GM18507 (cell line): ENCODE results near the gene DNAAF3.
"Not testable (repeated sequence)": the region's sequence is repeated elsewhere in the genome, so short reads cannot be mapped to it uniquely, and the experiment has no call there.

Experiments used
- DNase-seq: peaks from one replicate; pipeline ENCODE4 v3.0.0; 2011; ENCODE audit warnings: low read depth; ENCODE audit not compliant: insufficient read length; ENCODE audit errors: extremely low spot score
- FAIRE-seq: peaks from 2 replicates; lab custom pipeline; 2011; peaks lifted over from hg19 to GRCh38; lab: Jason Lieb, UNC

The DNAAF3 gene

GRCh38 chr19:55157064-55157908 lies 9.1 kb downstream of the DNAAF3 start, which contains the start of gene TNNI3:
TSS of gene TNNI3 (minus strand) at chr19:55157732. CDS start at chr19:55157589, 143 bp downstream.
- DNase-seq, result no peak
- no peak for FAIRE-seq

GRCh38 chr19:55156202-55157063 lies 10.0 kb downstream of the DNAAF3 start:
- FAIRE-seq (no peak), DNase-seq (no peak)

DNA sequence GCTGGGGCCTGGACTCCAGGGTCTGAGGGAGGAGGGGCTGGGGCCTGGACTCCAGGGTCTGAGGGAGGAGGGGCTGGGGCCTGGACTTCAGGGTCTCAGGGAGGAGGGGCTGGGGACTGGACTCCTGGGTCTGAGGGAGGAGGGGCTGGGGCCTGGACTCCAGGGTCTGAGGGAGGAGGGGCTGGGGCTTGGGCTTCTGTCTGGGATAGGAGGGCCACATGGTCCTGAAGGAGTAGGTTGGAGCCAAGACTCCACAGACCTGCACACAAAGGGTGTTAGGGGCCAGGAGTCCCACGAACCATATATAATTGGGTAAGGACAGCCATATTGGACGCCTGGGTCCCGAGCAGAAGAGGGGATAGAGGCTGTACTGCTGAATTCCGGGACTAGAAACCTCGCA lies 10.6 kb downstream of the DNAAF3 start:
- not testable (repeated sequence) for FAIRE-seq

DNA sequence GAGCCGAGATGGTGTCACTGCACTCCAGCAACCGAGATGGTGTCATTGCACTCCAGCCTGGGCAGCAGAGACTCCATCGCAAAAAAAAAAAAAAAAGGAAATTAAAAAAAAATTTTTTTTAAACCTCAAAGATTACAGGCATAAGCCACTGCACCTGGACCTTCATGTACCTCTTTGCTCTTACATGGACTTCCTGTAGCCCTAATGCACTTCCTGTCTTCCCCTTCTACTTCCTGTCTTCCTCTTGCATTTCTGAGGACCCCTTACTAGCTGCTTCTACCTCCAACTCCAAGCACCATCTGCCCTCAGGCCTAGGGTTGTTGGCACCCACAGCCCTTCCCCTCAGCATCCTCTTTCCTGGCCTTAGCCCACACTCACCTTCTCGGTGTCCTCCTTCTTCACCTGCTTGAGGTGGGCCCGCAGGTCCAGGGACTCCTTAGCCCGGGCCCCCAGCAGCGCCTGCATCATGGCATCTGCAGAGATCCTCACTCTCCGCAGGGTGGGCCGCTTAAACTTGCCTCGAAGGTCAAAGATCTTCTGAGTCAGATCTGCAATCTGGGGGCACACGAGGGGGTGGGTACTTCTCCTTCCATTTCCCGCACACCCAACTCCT lies 12.7 kb downstream of the DNAAF3 start:
- no peak for FAIRE-seq

More for the DNA sequence above, 10.6 kb downstream of the DNAAF3 start:
- not testable (repeated sequence) for DNase-seq

DNA sequence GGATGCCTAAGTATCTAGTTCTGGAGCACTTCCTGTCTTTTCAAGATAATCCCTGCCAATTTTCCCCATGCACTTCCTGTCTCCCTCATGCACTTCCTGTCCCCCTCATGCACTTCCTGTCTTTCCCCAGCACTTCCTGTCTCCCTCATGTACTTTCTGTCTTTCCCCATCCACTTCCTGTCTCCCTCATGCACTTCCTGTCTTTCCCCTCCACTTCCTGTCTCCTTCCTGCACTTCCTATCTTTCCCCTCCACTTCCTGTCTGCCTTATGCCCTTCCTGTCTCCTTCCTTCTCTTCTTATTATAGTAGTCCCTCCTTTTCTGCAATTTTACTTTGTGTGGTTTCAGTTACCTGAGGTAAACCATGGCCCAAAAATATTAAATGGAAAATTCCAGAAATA lies 14.4 kb downstream of the DNAAF3 start:
- no peak for FAIRE-seq
- no peak for DNase-seq

More for the DNA sequence above, 12.7 kb downstream of the DNAAF3 start:
- DNase-seq, result no peak

DNA sequence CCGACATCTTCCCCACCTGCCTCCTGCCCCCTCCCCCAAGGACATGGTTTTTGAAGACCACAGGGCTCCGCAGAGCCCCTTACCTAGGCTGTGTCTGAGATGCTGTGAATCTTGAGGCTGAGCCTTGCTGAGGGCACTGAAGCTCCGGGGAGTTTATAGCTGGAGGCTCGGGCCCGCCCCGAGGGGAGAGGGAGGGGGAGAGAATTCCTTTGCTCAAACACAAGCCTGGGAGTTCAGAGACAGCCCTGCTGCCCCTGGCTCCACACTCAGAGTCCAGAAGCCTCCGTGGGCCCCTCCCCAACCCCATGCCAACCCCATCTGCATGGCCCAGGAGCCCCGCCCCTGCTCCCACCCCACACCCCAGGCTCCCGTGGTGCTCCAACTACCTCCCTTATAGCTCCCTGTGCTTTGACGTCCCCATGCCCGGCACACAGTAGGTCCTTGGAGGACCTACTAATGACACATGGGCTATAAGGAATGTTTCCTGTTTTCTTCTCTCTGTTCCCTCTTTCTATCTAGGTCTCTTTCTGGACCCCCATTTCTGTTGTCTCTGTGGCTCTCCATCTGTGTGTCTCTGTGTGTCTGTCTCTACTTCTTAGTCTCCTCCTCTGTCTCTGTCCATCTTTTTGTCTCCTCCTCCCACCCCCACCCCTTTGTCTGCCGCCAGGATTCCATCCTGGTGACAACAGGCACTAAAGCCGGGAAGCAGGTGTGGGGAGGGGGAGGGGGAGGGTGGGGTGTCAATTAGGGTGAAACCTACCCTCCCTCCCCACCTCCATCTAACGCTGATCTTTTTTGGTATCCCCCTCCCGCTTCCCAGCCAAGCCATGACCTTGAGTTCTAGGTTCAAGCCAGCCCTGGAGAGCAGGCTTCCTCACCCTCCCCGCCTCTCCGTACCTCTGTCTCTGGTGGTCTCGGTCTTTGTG lies 17.1 kb downstream of the DNAAF3 start, which contains the start of gene TNNT1:
Gene TNNT1 (minus strand): TSS at position 129 of the 926 bp plus-strand sequence. CDS start 2,049 bp downstream, outside the sequence.
- DNase-seq (no peak), FAIRE-seq (no peak)

GRCh38 chr19:55147545-55148251 lies 18.7 kb downstream of the DNAAF3 start:
- no peak for DNase-seq
- no peak for FAIRE-seq

DNA sequence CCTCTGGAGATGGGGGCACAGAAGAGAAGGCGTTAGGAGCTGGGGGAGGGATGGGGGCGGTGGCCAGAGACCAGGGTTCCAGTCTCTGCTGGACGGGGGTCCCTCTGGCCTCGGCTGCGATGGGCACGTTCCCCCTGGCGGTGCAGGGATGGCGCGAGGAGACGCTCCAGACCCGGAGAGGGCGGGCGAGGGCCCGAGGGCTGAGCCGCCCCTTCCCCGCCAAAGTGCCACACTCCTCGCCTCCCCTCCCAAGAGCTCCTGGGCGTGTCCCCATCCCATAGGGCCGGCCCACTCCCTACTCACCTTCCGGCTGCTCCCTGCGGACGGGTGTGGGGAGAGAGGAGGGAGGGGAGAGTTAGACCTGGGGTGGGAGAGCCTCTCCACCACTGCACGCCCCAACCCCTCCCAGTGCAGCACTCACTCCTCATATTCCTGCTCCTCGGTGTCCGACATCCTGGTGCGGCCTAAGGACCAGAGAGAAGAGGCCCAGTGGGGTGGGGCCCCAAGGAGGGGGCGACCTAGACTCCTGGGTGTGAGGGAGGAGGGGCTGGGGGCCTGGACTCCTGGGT lies 19.6 kb downstream of the DNAAF3 start:
- no peak for FAIRE-seq
- DNase-seq, result no peak

DNA sequence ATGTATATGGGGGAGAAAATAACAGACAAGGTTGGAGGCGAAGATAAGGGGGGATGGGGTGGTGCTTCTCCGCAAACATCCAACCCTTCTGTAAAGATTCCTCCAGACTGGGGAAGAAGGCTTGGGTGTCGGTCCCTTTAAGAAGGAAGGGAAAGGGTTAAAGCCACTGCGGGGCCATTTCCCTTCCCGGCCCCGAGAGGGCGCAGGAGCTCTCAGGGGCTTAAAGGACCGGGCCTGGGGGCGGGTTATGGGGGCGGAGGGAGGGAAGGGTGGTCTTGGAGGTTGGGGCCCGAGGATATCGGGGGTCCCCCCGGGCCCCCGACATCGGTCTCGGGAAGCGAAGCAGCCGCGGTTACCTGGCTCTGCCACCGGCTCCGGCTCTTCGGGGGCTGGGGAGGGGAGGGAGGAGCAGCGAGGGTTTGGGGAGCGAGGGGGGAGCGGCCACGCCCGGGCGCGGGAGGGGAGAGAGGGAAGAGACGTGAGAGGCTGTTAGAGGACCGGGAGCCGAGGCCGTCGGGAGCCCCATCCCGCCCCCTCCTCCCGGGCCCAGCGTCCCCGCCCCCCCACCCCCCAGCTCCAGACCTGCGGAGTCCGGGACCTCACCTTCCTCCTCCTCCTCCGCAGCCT lies 20.2 kb downstream of the DNAAF3 start:
- FAIRE-seq, result no peak

GRCh38 chr19:55145232-55145631 lies 21.2 kb downstream of the DNAAF3 start:
- FAIRE-seq (no peak), DNase-seq (no peak)

More for the DNA sequence above, 20.2 kb downstream of the DNAAF3 start:
- DNase-seq, result no peak

DNA sequence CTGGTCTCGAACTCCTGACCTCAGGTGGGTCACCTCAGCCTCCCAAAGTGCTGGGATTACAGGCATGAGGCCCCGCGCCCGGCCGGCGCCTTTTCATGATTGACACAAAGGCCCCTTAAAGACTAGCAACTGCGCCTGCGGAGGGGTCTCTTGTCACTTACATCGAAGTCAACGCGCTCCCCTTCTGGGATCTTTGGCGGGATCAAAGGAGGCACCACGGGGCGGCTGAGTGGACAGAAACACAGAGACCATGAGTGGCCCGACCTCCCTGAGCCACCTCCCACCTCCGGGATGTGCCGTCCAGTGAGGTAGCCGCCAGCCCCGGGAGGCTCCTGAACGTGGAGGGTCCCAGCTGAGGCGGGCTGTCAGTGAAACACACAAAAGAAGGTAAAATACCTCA lies 24.7 kb downstream of the DNAAF3 start:
- FAIRE-seq, result no peak
- DNase-seq, result no peak

DNA sequence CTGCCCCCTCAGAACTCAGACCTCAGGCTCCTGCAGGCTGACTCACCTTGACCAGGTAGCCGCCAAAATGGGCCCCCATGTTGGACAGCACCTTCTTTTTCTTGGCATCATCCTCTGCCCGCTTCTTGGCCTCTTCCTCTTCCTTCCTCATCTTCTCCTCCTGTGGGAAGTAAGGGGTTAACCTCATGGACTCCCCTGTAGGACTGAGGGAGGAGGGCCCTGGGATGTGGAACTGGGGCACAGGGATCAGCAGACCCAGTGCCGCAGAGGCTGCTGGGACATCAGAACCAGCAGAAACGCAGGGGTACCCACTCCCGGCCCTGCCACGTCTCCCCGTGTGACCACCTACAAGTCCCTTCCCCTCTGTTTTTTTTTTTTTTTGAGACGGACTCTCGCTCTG lies 28.5 kb downstream of the DNAAF3 start:
- no peak for DNase-seq
- FAIRE-seq, result no peak

DNA sequence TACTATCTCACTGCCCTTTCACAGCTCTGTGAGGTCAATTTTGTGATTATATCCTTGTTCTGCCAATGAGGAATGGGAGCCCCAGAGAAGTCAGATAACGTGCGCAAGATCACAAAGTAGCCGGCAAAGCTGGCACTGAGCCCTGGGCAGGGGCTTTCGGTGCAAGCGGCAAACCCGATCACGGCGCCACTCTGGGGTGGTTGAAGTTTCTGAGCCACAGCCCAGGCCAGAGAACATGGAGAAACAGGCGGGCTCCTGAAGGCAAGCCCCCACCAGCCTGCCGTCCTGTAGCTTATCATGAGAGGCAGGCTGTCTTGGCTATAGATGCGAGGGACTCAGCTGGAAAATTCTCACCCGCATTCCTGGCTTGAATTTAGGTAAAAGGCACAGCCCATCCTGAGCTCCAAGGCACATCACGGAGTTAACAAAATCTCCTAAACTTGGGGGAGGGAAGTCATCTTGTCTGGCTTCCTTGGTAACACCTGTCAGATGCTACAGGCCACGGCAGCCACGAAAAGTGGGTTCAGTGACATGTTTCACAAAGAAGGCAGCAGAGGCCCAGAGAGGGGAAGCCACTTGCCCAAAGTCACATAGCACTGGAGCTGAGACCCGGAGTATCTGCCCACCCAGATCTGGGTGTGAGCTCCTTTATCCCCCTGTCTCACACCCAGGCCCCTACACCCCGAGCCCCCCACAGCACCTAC lies 29.9 kb downstream of the DNAAF3 start:
- DNase-seq, result no peak

DNA sequence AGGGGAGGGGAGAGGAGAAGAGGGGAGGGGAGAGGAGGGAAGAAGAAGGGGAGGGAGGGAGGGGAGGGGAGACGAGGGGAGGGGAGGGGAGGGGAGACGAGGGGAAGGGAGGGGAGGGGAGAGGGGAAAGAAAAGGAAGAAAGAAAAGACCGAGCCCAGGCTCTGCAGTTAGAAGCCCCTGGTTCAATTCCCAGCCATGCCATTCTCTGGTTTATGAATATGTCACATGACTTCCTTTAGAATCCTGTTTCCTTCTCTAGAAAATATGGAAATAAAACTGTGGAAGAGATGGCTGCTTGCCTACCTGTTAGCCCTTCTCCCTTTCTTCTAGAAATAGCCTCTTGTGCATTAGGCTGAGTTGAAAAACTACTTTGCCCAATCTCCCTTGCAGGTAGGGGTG lies 31.7 kb downstream of the DNAAF3 start:
- FAIRE-seq (no peak), DNase-seq (no peak)

More for the DNA sequence above, 29.9 kb downstream of the DNAAF3 start:
- no peak for FAIRE-seq

GRCh38 chr19:55133639-55134444 lies 32.6 kb downstream of the DNAAF3 start:
- DNase-seq, result peak; percentile 45
- peak; percentile 71 for FAIRE-seq
